Caco-2 (cell line): ENCODE data around the gene CDS2. TPM values are rescaled to one million over a fixed set of nuclear protein-coding genes. Genes with fewer than 3 reads are reported as not detected.
"Not testable (repeated sequence)": the region's sequence is repeated elsewhere in the genome, so short reads cannot be mapped to it uniquely, and the experiment has no call there.

Experiments
- BruUV-seq: library from RNA; stranded (reverse); fragments of 400-500 nt; replicated peaks from 2 replicates; lab custom pipeline; 2021; lab: Mats Ljungman, UMichigan
- CTCF ChIA-PET: fragments of 300-600 bp; sonication (Branson Sonifier 250); formaldehyde crosslinking; loops from one replicate; lab custom pipeline; 2022; ENCODE audit warnings: antibody characterized with exemption; lab: Charles Lee
- POLR2A ChIA-PET: fragments of 300-600 bp; sonication (Branson Sonifier 250); formaldehyde crosslinking; loops from one replicate; lab custom pipeline; 2022; ENCODE audit warnings: antibody characterized with exemption; lab: Charles Lee
- DNase-seq, 2 experiments: peaks; one replicate each; pipeline versions ENCODE4 v3.0.0 to v3.0.0-alpha.2; 2020 to 2022
- H3K27me3 ChIP-seq: replicated peaks from 2 replicates; pipeline ENCODE4 v1.6.0; 2011; ENCODE audit warnings: low read length; ENCODE audit not compliant: control insufficient read depth, insufficient read depth
- H3K36me3 ChIP-seq: 2 replicates; pipeline ENCODE4 v1.5.1; 2011; ENCODE audit warnings: low read length; ENCODE audit not compliant: control insufficient read depth, insufficient read depth
- H3K4me1 ChIP-seq: fragments of 250-450 bp; sonication (Bioruptor Pico); 2 replicates; pipeline ENCODE4 v1.5.1; 2020; ENCODE audit warnings: mild to moderate bottlenecking
- H3K4me3 ChIP-seq: 2 replicates; pipeline ENCODE4 v1.5.1; 2011; ENCODE audit warnings: low read depth, mild to moderate bottlenecking, control low read depth, low read length
- H3K9me3 ChIP-seq: fragments of 250-450 bp; sonication (Bioruptor Pico); 2 replicates; pipeline ENCODE4 v1.5.1; 2020; ENCODE audit warnings: mild to moderate bottlenecking, moderate library complexity
- H3K27ac Mint-ChIP-seq: one replicate; pipeline ENCODE4 v1.8.0; 2022; ENCODE audit warnings: mixed read lengths; ENCODE audit not compliant: unreplicated experiment
- H3K27me3 Mint-ChIP-seq: one replicate; pipeline ENCODE4 v1.8.0; 2022; ENCODE audit warnings: mixed read lengths; ENCODE audit not compliant: insufficient read depth, unreplicated experiment
- H3K36me3 Mint-ChIP-seq: one replicate; pipeline ENCODE4 v1.8.0; 2022; ENCODE audit warnings: mild to moderate bottlenecking, mixed read lengths; ENCODE audit not compliant: insufficient read depth, unreplicated experiment
- H3K4me1 Mint-ChIP-seq: one replicate; pipeline ENCODE4 v1.8.0; 2022; ENCODE audit warnings: low read depth, mixed read lengths; ENCODE audit not compliant: unreplicated experiment
- H3K4me3 Mint-ChIP-seq: one replicate; pipeline ENCODE4 v1.8.0; 2022; ENCODE audit warnings: mild to moderate bottlenecking, moderate library complexity, mixed read lengths; ENCODE audit not compliant: unreplicated experiment
- H3K9me3 Mint-ChIP-seq: one replicate; pipeline ENCODE4 v1.8.0; 2022; ENCODE audit warnings: mixed read lengths; ENCODE audit not compliant: unreplicated experiment
- CTCF ChIP-seq, 2 experiments: fragments of 200-600 bp in 1 of 2; IDR thresholded peaks; 1 replicate in 1 of 2; 2 replicates in 1 of 2; pipeline versions ENCODE4 v1.5.1 to v1.8.0; 2011 to 2022; ENCODE audit warnings: antibody characterized with exemption in 1 of 2, control low read depth in 1 of 2, inconsistent platforms in 1 of 2, low read depth in 1 of 2, low read length in 1 of 2, mild to moderate bottlenecking in 1 of 2, moderate library complexity in 1 of 2; ENCODE audit not compliant: insufficient read depth in 1 of 2, severe bottlenecking in 1 of 2, unreplicated experiment in 1 of 2
- intact Hi-C: fragments of 100-400 bp; cut with micrococcal nuclease; formaldehyde crosslinking; loops from one replicate; pipeline ENCODE4 v1.10.0; 2022; ENCODE audit not compliant: unreplicated experiment
- total RNA-seq: library from RNA; stranded (reverse); gene quantifications from 2 replicates; pipeline ENCODE4 v1.2.3, GENCODE V29; 2022

The CDS2 gene
- total RNA-seq, 1 experiment from 2014 or later, result 53.8 TPM

- CTCF ChIA-PET, result no interaction called here
- intact Hi-C loops, result no loop called here
- no TSS peak for BruUV-seq
Observed at GRCh38 chr20:5095454-5095853, 31.4 kb upstream of the CDS2 start.

GRCh38 chr20:5095931-5096330 lies 30.9 kb upstream of the CDS2 start:
- no TSS peak for BruUV-seq
- ChIA-PET POLR2A (no interaction called here), CTCF (no interaction called here)
- peaks cover 48% of the 10 kb centered on the region for H3K36me3 Mint-ChIP-seq
- H3K4me1 Mint-ChIP-seq, result no peaks in the 10 kb centered on the region
- H3K27me3 ChIP-seq, result no peaks in the 10 kb centered on the region
- no peak overlapping the region for H3K27ac Mint-ChIP-seq
- H3K27me3 Mint-ChIP-seq, result no peaks in the 10 kb centered on the region
- DNase-seq, result no peak
- H3K9me3 Mint-ChIP-seq, result no peaks in the 10 kb centered on the region
- H3K9me3 ChIP-seq, result no peaks in the 10 kb centered on the region
- peaks cover 6% of the 10 kb centered on the region; the same call in 1 of the 2 replicates for H3K4me1 ChIP-seq
- H3K36me3 ChIP-seq, result peaks cover 1% of the 10 kb centered on the region; the same call in 1 of the 2 replicates
- H3K4me3 ChIP-seq, result no peak overlapping the region
- no peak overlapping the region for H3K4me3 Mint-ChIP-seq
- intact Hi-C loops, result no loop called here
- no peak for TF ChIP-seq CTCF (IDR thresholded peaks at IDR 0.05; ENCODE audit: insufficient read depth in 1 of 2, low read depth in 1 of 2, low read length in 1 of 2, severe bottlenecking in 1 of 2, unreplicated experiment in 1 of 2)

More at GRCh38 chr20:5095454-5095853, 31.4 kb upstream of the CDS2 start:
- DNase-seq, result no peak
- Mint-ChIP-seq H3K9me3 (no peaks in the 10 kb centered on the region), H3K36me3 (peaks cover 43% of the 10 kb centered on the region), H3K4me1 (no peaks in the 10 kb centered on the region), H3K27ac (no peak overlapping the region), H3K4me3 (no peak overlapping the region), H3K27me3 (no peaks in the 10 kb centered on the region)
- POLR2A ChIA-PET, result no interaction called here
- no peaks in the 10 kb centered on the region for H3K27me3 ChIP-seq
- peaks cover 1% of the 10 kb centered on the region; the same call in 1 of the 2 replicates for H3K36me3 ChIP-seq
- no peaks in the 10 kb centered on the region for H3K9me3 ChIP-seq
- H3K4me1 ChIP-seq, result peaks cover 6% of the 10 kb centered on the region; the same call in 1 of the 2 replicates
- TF ChIP-seq CTCF (IDR thresholded peaks at IDR 0.05; ENCODE audit: insufficient read depth in 1 of 2, low read depth in 1 of 2, low read length in 1 of 2, severe bottlenecking in 1 of 2, unreplicated experiment in 1 of 2), result no peak
- H3K4me3 ChIP-seq, result no peak overlapping the region

- Mint-ChIP-seq H3K27me3 (no peaks in the 10 kb centered on the region), H3K4me3 (no peak overlapping the region), H3K9me3 (no peaks in the 10 kb centered on the region), H3K36me3 (peaks cover 53% of the 10 kb centered on the region), H3K27ac (no peak overlapping the region), H3K4me1 (no peaks in the 10 kb centered on the region)
- Histone ChIP-seq H3K36me3 (peaks cover 1% of the 10 kb centered on the region; the same call in 1 of the 2 replicates), H3K4me3 (no peak overlapping the region), H3K27me3 (no peaks in the 10 kb centered on the region), H3K9me3 (no peaks in the 10 kb centered on the region), H3K4me1 (peaks cover 6% of the 10 kb centered on the region; the same call in 1 of the 2 replicates)
- ChIA-PET CTCF (no interaction called here), POLR2A (no interaction called here)
- no TSS peak for BruUV-seq
- intact Hi-C loops, result no loop called here
- no peak for TF ChIP-seq CTCF (IDR thresholded peaks at IDR 0.05; ENCODE audit: insufficient read depth in 1 of 2, low read depth in 1 of 2, low read length in 1 of 2, severe bottlenecking in 1 of 2, unreplicated experiment in 1 of 2)
- DNase-seq, result no peak
Observed at GRCh38 chr20:5096463-5096862, 30.3 kb upstream of the CDS2 start.

- CTCF ChIA-PET, H3K27ac Mint-ChIP-seq: not testable (repeated sequence)
Observed at GRCh38 chr20:5099009-5099408, 27.8 kb upstream of the CDS2 start.

GRCh38 chr20:5099909-5100308 lies 26.9 kb upstream of the CDS2 start:
- H3K9me3 Mint-ChIP-seq, H3K4me3 Mint-ChIP-seq, H3K36me3 ChIP-seq, H3K4me1 ChIP-seq, H3K27ac Mint-ChIP-seq, H3K4me1 Mint-ChIP-seq, POLR2A ChIA-PET, H3K27me3 Mint-ChIP-seq, H3K4me3 ChIP-seq, H3K27me3 ChIP-seq, DNase-seq, H3K9me3 ChIP-seq: not testable (repeated sequence)
- CTCF ChIA-PET, result interaction anchor here (1.4 to 1.7 kb wide), 2 partner anchors 43 to 183 kb away, joined by 4 to 6 read pairs; no protein-coding TSS in a partner anchor
- intact Hi-C loops, result loop anchor here (5.0 kb wide), 2 partner anchors 98 to 143 kb away; partner anchors contain the start of gene SLC23A2
- peaks cover 76% of the 10 kb centered on the region for H3K36me3 Mint-ChIP-seq
- TSS peak; percentile 67 for BruUV-seq

More at GRCh38 chr20:5099009-5099408, 27.8 kb upstream of the CDS2 start:
- H3K4me3 Mint-ChIP-seq, H3K27me3 Mint-ChIP-seq, H3K4me3 ChIP-seq, POLR2A ChIA-PET, H3K9me3 Mint-ChIP-seq, intact Hi-C loops, H3K4me1 Mint-ChIP-seq, BruUV-seq, H3K27me3 ChIP-seq, H3K9me3 ChIP-seq, H3K4me1 ChIP-seq, H3K36me3 ChIP-seq, DNase-seq: not testable (repeated sequence)
- H3K36me3 Mint-ChIP-seq, result peaks cover 70% of the 10 kb centered on the region
